GM18499 (cell line): ENCODE measurements around the gene QPCT.
"Not testable (repeated sequence)": the region's sequence is repeated elsewhere in the genome, so short reads cannot be mapped to it uniquely, and the experiment has no call there.

Source experiments
- ATAC-seq: cut with Tn5 transposase; IDR thresholded peaks from one replicate; pipeline ENCODE4 v1.9.1; 2021; ENCODE audit warnings: moderate number of reproducible peaks; ENCODE audit not compliant: insufficient read depth, unreplicated experiment

Gene QPCT

GRCh38 chr2:37356299-37356698 is 11.9 kb downstream of the QPCT start:
- no peak for ATAC-seq

DNA sequence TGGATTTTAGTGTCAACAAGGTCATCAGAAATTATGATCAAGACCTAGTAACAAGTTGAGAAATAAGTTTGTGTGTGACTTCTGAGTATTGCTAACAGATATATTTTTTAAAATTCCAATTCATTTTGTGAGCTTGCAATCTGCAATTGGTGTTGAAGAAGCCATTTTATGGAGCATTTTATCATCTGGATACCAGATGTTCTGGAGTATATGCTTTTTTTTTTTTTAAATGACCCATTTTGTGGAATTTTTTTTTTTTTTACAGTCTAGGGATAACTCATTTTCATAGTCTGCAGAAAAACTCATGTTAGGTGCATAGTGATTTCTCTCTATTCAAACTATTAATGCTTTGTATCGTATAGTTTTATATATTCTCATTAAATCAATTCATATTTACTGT is 12.6 kb downstream of the QPCT start:
- ATAC-seq = no peak

GRCh38 chr2:37357530-37357929 is 13.1 kb downstream of the QPCT start:
- no peak for ATAC-seq

DNA sequence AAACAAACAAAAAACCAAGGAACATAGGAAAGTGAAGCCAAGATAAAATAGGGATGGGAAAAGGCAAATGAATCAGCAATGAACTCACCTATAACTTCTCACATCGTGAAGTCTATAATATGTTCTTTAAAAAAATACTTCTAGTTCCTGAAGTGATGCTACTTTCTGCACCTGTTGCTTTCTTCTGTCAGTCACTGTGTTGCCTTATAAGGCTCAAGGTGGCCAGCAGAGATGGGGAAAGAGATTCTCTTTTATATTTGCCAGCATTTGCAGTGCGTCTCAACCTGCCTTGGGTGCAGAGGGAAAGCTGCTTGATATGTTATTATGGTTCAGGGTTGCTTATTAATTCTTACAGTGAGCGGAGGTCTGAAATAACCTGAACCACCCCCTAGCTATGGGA is 14.0 kb downstream of the QPCT start:
- no peak for ATAC-seq

DNA sequence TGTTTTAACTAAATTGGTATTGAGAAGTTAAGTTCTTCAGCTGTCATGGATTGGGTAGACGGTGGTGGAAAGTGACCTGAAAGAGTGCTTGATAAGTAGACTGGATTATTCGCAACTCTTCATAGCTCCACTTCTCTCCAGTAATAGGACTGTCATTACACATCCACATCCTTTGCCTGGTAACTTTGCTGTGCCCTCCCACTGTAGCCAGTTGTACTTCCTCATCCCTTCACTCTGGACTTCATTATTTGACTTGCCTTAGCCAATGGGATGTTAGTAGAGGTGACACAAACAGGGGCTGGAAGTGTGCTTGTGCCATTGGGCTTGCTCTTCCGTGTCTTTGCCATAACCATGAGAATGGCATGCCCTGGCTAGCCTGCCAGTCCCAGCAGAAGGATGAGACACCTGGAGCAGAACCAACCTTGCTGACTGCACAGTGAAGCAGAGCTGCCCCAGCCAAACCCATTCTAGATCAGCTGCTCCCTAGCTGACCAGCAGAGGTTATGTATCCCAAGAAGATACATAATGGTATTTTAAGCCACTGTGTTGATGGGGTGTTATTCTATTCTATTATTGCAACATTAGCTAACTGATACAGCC is 16.9 kb downstream of the QPCT start:
- no peak for ATAC-seq

DNA sequence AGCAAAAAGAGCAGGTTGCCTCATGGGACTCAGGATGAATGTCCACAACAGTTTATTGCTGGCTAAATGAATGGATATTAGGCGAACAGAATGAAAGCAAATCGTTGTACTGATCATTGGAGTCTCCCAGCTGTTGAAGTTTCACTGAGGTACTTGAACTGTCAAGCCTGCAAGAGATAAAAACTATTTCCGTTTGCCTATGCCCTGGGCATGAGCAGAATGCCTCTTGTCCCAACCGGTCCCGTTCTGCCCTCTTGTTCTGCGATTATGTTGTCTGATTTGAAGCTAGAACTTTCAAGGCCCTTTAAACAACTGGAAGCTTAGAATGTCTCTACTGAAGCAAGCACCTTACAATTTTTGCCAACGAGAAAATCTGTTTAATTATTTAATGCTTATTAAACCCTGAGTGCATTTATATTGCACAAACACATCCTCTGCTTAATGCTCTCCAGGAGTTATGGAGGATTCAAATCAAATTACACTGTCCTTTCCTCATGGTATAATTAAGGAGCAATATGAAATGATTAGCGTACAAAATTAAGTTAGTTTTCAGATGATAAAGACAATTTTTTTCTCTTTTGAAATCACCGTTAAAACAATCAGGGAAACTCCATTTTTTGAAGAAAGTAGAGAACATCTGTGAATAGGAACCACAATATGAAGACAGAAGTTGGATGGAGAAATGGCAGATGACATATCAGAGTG is 17.7 kb downstream of the QPCT start:
- no peak for ATAC-seq

- ATAC-seq = no peak
Observed at GRCh38 chr2:37364351-37364750, 19.9 kb downstream of the QPCT start.

- no peak for ATAC-seq
Observed at GRCh38 chr2:37365669-37366068, 21.2 kb downstream of the QPCT start.

DNA sequence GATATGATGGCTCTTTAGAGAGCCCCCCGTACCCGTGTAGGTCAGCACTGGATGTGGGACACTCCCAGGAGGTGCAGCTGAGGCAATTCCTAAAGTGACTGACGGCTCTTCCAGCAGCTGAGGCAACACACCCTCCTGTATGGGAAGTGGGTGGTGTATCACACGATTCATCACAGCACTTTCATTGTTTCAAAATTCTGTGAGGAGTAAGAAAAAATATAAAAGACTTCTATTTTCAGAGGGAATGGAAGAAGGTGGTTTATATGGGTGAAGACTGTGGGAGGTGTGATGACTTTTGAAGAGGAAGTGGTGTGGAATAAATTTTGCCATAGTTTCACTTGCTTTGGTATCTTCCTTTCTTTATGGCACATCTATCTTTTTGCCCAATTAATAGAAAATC is 22.3 kb downstream of the QPCT start:
- no peak for ATAC-seq

DNA sequence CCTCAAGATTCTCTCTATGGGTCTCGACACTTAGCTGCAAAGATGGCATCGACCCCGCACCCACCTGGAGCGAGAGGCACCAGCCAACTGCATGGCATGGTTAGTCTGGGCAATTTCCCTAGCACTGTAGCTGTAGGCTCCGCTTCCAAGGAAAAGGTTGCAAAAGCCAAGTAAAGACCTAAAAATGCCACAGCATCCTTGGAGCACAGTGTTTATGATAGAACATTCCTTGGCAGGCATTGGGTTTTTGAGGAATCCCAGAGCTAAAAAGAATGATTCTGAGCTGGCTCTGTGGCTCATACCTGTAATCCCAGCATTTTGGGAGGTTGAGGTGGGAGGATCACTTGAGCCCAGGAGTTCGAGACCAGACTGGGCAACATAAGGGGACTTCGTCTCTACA is 22.9 kb downstream of the QPCT start:
- ATAC-seq = no peak

- no peak for ATAC-seq
Observed at GRCh38 chr2:37367984-37368383, 23.6 kb downstream of the QPCT start.

GRCh38 chr2:37370666-37371065 is 26.2 kb downstream of the QPCT start:
- ATAC-seq = no peak

GRCh38 chr2:37372000-37372399 is 27.6 kb downstream of the QPCT start:
- ATAC-seq = no peak

DNA sequence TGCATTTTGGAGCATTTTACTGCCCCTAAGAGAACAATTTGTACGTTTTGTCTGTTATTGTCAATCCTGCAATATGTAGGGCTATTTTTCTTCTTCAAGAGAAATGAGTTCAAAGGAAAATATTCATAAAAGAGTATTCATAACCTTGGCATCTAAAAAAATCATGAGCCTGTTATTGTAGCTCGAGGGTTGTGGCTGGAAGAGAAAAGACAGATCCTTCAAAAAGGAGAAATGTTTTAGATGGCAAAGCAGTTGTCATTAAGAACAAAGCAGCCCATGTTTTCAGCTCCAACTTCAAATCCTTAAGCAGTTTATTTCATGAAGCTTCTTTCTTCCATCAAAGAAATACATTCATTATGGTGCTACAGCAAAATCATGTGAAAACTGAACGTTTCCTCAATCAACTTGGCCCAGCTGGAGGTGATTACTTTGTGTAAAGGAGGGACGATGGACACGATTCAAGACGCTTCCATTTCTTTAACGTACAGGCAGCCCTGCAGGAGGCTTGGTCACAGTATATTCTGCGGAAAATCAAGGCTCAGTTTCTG is 31.4 kb downstream of the QPCT start:
- no peak for ATAC-seq

DNA sequence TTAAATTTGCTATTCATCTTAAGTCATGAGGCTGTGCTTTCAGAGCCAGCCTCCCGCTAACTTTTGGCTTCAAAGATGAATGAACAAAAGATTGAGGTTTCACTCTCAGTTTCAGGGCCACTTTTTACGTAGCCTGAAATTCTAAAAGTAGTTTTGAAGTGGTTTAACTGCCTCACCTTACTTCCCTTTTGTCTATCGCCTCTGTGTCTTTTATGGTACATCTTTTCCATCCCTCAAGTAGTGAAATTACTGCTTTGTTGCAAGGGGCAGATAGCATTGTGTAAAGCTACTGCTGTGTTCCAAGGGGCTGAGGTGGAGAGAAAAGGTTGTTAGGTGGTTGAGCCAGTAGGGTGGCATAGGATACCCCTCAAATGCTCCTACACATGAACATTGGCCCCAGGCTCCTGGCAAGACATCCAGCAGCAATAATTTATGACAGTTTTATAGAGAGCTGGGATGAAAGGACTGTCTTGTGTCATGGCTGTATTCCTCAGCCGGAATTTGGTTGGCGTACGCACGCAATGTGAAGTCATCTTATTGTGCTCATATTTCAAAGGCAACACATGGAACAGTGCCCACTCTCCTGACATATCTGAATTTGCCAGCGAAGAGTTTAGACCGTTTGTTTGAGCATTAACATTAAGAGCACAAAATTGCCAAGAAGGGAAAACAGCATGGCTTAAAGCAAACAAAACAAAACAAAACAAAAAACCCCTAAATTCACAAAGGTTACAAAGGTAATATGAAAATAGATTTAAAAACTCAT is 32.2 kb downstream of the QPCT start:
- peak; percentile 80 for ATAC-seq

DNA sequence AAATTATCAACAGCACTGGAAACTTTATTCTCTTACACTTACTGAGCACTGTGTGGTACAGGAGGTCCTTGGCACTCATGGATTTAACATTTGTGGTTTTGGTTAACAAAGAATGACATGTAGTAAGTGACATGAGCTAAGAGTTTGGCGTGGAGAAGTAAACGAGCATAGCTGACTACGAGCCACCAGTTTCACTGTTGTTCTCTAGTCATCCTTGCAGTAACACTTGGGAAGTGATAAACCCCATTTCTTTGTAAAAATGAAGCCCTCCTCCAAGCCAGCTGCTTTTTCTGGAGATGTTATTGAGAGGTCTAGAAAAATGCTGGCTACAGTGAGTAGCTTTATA is 32.7 kb downstream of the QPCT start:
- ATAC-seq = no peak

- no peak for ATAC-seq
Observed at GRCh38 chr2:37378411-37378810, 34.0 kb downstream of the QPCT start.

GRCh38 chr2:37379881-37380296 is 35.5 kb downstream of the QPCT start:
- no peak for ATAC-seq

DNA sequence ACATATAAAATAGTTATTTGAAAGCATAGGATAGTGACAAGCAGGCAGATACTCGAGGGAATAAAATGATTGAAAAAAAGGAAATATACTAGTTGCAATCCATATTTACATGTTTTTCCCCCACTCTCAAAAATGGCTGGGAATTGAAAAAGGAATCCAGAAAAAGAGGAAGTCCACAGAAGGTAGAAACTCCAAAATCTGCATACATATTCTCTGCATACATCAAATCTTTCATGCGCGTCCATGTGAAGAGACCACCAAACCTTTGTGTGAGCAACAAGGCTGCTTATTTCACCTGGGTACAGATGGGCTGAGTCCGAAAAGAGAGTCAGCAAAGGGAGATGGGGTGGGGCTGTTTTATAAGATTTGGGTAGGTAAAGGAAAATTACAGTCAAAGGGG is 36.4 kb downstream of the QPCT start:
- ATAC-seq = not testable (repeated sequence)

DNA sequence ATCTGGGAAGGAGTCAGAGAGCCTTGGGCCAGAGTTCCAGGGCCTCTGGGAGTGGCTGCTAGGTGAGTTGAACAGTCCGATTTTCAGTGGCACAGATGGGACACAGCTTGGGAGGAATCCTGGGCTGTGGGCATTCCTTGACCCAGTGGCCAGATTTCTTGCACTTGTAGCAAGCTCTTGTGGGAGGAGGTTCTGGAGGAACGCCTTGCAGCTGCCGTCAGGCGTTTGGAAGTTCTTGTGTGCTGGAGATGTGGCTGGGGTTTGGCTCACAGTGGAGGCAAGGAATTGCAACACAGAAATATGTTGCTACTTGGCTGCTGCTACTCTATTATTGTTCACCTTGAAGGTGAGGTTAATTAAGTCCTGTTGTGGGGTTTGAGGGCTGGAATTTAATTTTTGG is 39.8 kb downstream of the QPCT start:
- not testable (repeated sequence) for ATAC-seq

GRCh38 chr2:37387148-37387835 is 42.9 kb downstream of the QPCT start:
- no peak for ATAC-seq
